GM23338 (cell line): ENCODE data around the gene SLC38A8.

Source experiments
- CREB1 ChIP-seq: fragments of 250-450 bp; sonication (Bioruptor Pico); IDR thresholded peaks from 2 replicates; pipeline ENCODE4 v1.5.0; 2020; ENCODE audit warnings: low read depth, mild to moderate bottlenecking, moderate library complexity
- EZH2 ChIP-seq: fragments of 200-600 bp; sonication (generic); IDR thresholded peaks from one replicate; pipeline ENCODE4 v1.8.0; 2017; ENCODE audit warnings: antibody characterized with exemption, mild to moderate bottlenecking, low read depth; ENCODE audit not compliant: unreplicated experiment
- EZH2phosphoT487 ChIP-seq: fragments of 200-600 bp; sonication (generic); IDR thresholded peaks from one replicate; pipeline ENCODE4 v1.8.1; 2018; ENCODE audit warnings: antibody characterized with exemption; ENCODE audit not compliant: unreplicated experiment
- JUNB ChIP-seq: IDR thresholded peaks from one replicate; pipeline ENCODE4 v1.6.1; 2016; ENCODE audit warnings: antibody characterized with exemption; ENCODE audit not compliant: unreplicated experiment
- POLR2AphosphoS5 ChIP-seq: IDR thresholded peaks from 2 replicates; pipeline ENCODE4 v1.6.1; 2016; ENCODE audit warnings: antibody characterized with exemption, low read depth
- TF ChIP-seq, protein P1 (sequence below), 2 experiments: fragments of 200-600 bp in 1 of 2; sonication (generic) in 1 of 2; conservative IDR thresholded peaks; 2 replicates each; pipeline versions ENCODE4 v1.5.1 to v1.6.1; 2016 to 2017; ENCODE audit warnings: antibody characterized with exemption in 2 of 2, low read depth in 2 of 2, mild to moderate bottlenecking in 2 of 2, moderate library complexity in 1 of 2
- TF ChIP-seq, protein P2 (sequence below): IDR thresholded peaks from one replicate; pipeline ENCODE4 v1.6.1; 2018; ENCODE audit warnings: antibody characterized with exemption; ENCODE audit not compliant: unreplicated experiment
- TF ChIP-seq, protein P3 (sequence below): fragments of 250-450 bp; sonication (Bioruptor Pico); IDR thresholded peaks from 2 replicates; pipeline ENCODE4 v1.5.0; 2020; ENCODE audit warnings: mild to moderate bottlenecking, moderate library complexity
- TF ChIP-seq, protein P4 (sequence below): IDR thresholded peaks from 2 replicates; pipeline ENCODE4 v1.6.1; 2016; ENCODE audit warnings: antibody characterized with exemption

DNA sequence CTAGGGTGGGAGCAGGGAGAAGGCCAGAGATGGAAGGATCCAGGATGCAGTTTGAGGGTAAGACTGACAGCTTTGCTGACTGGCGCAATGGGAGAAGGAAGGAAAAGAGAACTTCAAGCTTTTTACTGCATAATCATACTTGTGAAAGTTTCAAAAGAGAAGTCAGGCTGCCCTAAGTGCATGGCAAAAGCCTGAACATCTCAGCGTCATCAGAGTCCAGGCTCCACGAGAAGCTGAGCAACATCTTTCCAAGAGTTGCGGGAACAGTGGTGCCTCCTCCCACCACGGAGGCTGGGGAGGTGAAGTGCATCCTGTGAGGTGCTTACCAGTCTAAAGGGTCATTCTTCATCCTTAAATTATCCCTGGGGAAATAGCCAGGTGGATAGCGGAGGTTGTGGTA, 26.9 kb upstream of the SLC38A8 start:
- TF ChIP-seq CREB1 (CRISPR knock-in tag) (no peak), EZH2 (no peak), POLR2AphosphoS5 (no peak), EZH2phosphoT487 (no peak), JUNB (no peak)
- TF ChIP-seq, protein P1, sequence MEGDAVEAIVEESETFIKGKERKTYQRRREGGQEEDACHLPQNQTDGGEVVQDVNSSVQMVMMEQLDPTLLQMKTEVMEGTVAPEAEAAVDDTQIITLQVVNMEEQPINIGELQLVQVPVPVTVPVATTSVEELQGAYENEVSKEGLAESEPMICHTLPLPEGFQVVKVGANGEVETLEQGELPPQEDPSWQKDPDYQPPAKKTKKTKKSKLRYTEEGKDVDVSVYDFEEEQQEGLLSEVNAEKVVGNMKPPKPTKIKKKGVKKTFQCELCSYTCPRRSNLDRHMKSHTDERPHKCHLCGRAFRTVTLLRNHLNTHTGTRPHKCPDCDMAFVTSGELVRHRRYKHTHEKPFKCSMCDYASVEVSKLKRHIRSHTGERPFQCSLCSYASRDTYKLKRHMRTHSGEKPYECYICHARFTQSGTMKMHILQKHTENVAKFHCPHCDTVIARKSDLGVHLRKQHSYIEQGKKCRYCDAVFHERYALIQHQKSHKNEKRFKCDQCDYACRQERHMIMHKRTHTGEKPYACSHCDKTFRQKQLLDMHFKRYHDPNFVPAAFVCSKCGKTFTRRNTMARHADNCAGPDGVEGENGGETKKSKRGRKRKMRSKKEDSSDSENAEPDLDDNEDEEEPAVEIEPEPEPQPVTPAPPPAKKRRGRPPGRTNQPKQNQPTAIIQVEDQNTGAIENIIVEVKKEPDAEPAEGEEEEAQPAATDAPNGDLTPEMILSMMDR (conservative IDR thresholded peaks at IDR 0.05; ENCODE audit: low read depth in 2 of 2), result no peak
- TF ChIP-seq, protein P2, sequence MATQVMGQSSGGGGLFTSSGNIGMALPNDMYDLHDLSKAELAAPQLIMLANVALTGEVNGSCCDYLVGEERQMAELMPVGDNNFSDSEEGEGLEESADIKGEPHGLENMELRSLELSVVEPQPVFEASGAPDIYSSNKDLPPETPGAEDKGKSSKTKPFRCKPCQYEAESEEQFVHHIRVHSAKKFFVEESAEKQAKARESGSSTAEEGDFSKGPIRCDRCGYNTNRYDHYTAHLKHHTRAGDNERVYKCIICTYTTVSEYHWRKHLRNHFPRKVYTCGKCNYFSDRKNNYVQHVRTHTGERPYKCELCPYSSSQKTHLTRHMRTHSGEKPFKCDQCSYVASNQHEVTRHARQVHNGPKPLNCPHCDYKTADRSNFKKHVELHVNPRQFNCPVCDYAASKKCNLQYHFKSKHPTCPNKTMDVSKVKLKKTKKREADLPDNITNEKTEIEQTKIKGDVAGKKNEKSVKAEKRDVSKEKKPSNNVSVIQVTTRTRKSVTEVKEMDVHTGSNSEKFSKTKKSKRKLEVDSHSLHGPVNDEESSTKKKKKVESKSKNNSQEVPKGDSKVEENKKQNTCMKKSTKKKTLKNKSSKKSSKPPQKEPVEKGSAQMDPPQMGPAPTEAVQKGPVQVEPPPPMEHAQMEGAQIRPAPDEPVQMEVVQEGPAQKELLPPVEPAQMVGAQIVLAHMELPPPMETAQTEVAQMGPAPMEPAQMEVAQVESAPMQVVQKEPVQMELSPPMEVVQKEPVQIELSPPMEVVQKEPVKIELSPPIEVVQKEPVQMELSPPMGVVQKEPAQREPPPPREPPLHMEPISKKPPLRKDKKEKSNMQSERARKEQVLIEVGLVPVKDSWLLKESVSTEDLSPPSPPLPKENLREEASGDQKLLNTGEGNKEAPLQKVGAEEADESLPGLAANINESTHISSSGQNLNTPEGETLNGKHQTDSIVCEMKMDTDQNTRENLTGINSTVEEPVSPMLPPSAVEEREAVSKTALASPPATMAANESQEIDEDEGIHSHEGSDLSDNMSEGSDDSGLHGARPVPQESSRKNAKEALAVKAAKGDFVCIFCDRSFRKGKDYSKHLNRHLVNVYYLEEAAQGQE, result no peak
- TF ChIP-seq, protein P3, sequence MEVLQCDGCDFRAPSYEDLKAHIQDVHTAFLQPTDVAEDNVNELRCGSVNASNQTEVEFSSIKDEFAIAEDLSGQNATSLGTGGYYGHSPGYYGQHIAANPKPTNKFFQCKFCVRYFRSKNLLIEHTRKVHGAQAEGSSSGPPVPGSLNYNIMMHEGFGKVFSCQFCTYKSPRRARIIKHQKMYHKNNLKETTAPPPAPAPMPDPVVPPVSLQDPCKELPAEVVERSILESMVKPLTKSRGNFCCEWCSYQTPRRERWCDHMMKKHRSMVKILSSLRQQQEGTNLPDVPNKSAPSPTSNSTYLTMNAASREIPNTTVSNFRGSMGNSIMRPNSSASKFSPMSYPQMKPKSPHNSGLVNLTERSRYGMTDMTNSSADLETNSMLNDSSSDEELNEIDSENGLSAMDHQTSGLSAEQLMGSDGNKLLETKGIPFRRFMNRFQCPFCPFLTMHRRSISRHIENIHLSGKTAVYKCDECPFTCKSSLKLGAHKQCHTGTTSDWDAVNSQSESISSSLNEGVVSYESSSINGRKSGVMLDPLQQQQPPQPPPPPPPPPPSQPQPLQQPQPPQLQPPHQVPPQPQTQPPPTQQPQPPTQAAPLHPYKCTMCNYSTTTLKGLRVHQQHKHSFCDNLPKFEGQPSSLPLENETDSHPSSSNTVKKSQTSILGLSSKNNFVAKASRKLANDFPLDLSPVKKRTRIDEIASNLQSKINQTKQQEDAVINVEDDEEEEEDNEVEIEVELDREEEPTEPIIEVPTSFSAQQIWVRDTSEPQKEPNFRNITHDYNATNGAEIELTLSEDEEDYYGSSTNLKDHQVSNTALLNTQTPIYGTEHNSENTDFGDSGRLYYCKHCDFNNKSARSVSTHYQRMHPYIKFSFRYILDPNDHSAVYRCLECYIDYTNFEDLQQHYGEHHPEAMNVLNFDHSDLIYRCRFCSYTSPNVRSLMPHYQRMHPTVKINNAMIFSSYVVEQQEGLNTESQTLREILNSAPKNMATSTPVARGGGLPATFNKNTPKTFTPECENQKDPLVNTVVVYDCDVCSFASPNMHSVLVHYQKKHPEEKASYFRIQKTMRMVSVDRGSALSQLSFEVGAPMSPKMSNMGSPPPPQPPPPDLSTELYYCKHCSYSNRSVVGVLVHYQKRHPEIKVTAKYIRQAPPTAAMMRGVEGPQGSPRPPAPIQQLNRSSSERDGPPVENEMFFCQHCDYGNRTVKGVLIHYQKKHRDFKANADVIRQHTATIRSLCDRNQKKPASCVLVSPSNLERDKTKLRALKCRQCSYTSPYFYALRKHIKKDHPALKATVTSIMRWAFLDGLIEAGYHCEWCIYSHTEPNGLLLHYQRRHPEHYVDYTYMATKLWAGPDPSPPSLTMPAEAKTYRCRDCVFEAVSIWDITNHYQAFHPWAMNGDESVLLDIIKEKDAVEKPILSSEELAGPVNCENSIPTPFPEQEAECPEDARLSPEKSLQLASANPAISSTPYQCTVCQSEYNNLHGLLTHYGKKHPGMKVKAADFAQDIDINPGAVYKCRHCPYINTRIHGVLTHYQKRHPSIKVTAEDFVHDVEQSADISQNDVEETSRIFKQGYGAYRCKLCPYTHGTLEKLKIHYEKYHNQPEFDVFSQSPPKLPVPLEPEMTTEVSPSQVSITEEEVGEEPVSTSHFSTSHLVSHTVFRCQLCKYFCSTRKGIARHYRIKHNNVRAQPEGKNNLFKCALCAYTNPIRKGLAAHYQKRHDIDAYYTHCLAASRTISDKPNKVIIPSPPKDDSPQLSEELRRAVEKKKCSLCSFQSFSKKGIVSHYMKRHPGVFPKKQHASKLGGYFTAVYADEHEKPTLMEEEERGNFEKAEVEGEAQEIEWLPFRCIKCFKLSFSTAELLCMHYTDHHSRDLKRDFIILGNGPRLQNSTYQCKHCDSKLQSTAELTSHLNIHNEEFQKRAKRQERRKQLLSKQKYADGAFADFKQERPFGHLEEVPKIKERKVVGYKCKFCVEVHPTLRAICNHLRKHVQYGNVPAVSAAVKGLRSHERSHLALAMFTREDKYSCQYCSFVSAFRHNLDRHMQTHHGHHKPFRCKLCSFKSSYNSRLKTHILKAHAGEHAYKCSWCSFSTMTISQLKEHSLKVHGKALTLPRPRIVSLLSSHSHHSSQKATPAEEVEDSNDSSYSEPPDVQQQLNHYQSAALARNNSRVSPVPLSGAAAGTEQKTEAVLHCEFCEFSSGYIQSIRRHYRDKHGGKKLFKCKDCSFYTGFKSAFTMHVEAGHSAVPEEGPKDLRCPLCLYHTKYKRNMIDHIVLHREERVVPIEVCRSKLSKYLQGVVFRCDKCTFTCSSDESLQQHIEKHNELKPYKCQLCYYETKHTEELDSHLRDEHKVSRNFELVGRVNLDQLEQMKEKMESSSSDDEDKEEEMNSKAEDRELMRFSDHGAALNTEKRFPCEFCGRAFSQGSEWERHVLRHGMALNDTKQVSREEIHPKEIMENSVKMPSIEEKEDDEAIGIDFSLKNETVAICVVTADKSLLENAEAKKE, result no peak
- TF ChIP-seq, protein P4, sequence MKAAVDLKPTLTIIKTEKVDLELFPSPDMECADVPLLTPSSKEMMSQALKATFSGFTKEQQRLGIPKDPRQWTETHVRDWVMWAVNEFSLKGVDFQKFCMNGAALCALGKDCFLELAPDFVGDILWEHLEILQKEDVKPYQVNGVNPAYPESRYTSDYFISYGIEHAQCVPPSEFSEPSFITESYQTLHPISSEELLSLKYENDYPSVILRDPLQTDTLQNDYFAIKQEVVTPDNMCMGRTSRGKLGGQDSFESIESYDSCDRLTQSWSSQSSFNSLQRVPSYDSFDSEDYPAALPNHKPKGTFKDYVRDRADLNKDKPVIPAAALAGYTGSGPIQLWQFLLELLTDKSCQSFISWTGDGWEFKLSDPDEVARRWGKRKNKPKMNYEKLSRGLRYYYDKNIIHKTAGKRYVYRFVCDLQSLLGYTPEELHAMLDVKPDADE, result no peak
